HL-60 (cell line): Measurements from ENCODE around the gene SCAF11.

Experiments used
- CTCF ChIP-seq: IDR thresholded peaks from one replicate; pipeline ENCODE4 v1.5.1; 2011; ENCODE audit warnings: low read length, control low read depth, inconsistent platforms; ENCODE audit not compliant: insufficient read depth
- POLR2AphosphoS5 ChIP-seq: IDR thresholded peaks from 2 replicates; pipeline ENCODE4 v1.6.1; 2012; ENCODE audit warnings: low read depth
- REST ChIP-seq: IDR thresholded peaks from 2 replicates; pipeline ENCODE4 v1.6.1; 2012; ENCODE audit warnings: low read depth; ENCODE audit not compliant: insufficient replicate concordance

GRCh38 chr12:45944771-45945170 lies 45.6 kb downstream of the SCAF11 start:
- TF ChIP-seq CTCF, result no peak
- no peak for TF ChIP-seq POLR2AphosphoS5
- TF ChIP-seq REST, result no peak
